Right lobe of liver (tissue), 4 donors: ENCODE data around the gene TOX4.

Experiments used
- POLR2A ChIP-seq: fragments of 450-650 bp; IDR thresholded peaks from one replicate; pipeline ENCODE4 v1.6.1; 2017; ENCODE audit warnings: antibody characterized with exemption, mild to moderate bottlenecking
- TF ChIP-seq, protein P1 (sequence below), 4 donors: fragments of 200-600 bp in 3 of 4; fragments of 450-650 bp in 1 of 4; IDR thresholded peaks; one replicate each; pipeline versions ENCODE4 v1.5.1 to v1.8.0; 2016 to 2022; ENCODE audit warnings: antibody characterized with exemption in 4 of 4, mild to moderate bottlenecking in 2 of 4
- donor health status: DM: no; HTN: no; CAD: no.
- donor health status: DM: no; HTN: no; CAD: no.
- donor health status: DM: no; HTN: yes; CAD: no.

- no peak for TF ChIP-seq POLR2A
- TF ChIP-seq, protein P1, sequence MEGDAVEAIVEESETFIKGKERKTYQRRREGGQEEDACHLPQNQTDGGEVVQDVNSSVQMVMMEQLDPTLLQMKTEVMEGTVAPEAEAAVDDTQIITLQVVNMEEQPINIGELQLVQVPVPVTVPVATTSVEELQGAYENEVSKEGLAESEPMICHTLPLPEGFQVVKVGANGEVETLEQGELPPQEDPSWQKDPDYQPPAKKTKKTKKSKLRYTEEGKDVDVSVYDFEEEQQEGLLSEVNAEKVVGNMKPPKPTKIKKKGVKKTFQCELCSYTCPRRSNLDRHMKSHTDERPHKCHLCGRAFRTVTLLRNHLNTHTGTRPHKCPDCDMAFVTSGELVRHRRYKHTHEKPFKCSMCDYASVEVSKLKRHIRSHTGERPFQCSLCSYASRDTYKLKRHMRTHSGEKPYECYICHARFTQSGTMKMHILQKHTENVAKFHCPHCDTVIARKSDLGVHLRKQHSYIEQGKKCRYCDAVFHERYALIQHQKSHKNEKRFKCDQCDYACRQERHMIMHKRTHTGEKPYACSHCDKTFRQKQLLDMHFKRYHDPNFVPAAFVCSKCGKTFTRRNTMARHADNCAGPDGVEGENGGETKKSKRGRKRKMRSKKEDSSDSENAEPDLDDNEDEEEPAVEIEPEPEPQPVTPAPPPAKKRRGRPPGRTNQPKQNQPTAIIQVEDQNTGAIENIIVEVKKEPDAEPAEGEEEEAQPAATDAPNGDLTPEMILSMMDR (IDR thresholded peaks at IDR 0.05) = no peak
Observed at GRCh38 chr14:21514341-21514740, 37.3 kb downstream of the TOX4 start.
